SK-N-SH treated with all-trans-retinoic acid at 6 μM for 48 hours (cell line): Measurements from ENCODE around the gene PLOD2.

Source experiments
- ESRRG ChIP-seq: fragments of 250-450 bp; sonication (Bioruptor Pico); IDR thresholded peaks from 2 replicates; pipeline ENCODE4 v1.6.1; 2021; ENCODE audit warnings: mild to moderate bottlenecking
- RARB ChIP-seq: fragments of 250-450 bp; sonication (Bioruptor Pico); IDR thresholded peaks from 2 replicates; pipeline ENCODE4 v1.8.0; 2021; ENCODE audit warnings: mild to moderate bottlenecking, moderate library complexity
- TOX ChIP-seq: fragments of 250-450 bp; sonication (Bioruptor Pico); IDR thresholded peaks from 2 replicates; pipeline ENCODE4 v1.8.0; 2021; ENCODE audit warnings: mild to moderate bottlenecking, moderate library complexity, borderline replicate concordance
- TF ChIP-seq, protein P1 (sequence below): fragments of 250-450 bp; sonication (Bioruptor Pico); IDR thresholded peaks from 2 replicates; pipeline ENCODE4 v1.8.0; 2020; ENCODE audit warnings: mild to moderate bottlenecking, moderate library complexity, borderline replicate concordance

DNA sequence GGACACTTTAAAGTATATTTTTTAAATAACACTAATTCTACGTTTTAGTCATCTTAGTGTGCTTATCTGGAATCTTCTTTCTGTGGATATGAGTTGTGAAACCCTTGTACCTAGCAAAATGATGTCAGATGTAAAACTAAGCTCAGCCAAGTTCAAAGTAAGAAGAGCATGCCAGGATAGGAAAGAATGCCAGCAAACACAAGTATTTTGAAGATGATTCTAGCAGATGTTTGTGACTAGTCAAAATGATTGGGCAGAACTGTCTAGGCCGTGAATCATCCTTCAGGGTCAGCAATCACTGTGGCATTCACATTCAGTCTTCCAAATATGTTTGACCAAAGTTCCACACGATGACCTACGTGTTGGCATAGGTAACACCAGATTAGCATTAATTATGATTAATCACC lies 5.4 kb upstream of the PLOD2 start:
- TF ChIP-seq ESRRG (CRISPR knock-in tag) = no peak
- TF ChIP-seq, protein P1, sequence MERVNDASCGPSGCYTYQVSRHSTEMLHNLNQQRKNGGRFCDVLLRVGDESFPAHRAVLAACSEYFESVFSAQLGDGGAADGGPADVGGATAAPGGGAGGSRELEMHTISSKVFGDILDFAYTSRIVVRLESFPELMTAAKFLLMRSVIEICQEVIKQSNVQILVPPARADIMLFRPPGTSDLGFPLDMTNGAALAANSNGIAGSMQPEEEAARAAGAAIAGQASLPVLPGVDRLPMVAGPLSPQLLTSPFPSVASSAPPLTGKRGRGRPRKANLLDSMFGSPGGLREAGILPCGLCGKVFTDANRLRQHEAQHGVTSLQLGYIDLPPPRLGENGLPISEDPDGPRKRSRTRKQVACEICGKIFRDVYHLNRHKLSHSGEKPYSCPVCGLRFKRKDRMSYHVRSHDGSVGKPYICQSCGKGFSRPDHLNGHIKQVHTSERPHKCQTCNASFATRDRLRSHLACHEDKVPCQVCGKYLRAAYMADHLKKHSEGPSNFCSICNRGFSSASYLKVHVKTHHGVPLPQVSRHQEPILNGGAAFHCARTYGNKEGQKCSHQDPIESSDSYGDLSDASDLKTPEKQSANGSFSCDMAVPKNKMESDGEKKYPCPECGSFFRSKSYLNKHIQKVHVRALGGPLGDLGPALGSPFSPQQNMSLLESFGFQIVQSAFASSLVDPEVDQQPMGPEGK (CRISPR knock-in tag) = no peak
- TF ChIP-seq RARB (CRISPR knock-in tag) = no peak
- no peak for TF ChIP-seq TOX (CRISPR knock-in tag)
